Measurements from ENCODE around the gene SULT4A1.

SULT4A1 gene

DNA sequence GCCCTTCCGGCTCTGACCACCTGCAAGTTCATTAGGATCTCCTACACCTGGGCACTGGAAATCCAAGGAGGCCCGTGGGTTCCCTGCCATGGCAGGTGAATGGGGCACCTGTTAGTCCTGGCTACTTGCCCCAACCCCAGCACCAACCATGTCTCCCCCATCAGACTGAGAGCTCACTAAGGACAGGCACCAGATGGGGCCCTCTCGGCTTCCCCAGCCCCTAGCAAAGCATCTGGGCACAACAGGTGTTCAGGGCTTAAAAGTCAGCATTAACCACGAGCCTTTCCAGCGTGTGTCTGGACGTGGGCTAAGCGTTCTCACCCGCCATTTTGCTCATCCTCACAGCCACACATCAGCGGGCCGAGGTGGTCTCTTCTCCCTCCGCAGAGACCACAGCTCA, 2.2 kb downstream of the SULT4A1 start:
- FAIRE-seq = no peak

GRCh38 chr22:43859621-43860020, 2.7 kb downstream of the SULT4A1 start:
- no peak for FAIRE-seq

DNA sequence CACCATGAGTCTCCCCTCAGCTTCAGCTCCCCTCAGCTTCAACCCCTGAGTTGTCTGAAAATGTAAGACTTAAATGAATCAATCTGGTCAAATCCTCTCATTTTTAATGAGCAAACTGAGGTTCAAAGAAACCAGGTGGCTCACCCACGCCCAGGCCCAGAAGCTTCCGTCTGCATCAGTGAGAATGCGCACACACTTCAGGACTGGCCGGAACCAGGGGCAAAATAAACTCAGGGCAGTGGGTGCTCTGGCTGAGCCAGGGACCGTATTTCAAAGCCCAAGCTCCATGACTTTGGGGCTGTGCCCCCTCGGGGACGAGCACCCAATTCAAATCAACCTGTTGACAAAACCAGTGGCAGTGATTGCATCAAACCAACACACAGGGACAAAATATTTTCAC, 3.1 kb downstream of the SULT4A1 start:
- FAIRE-seq = no peak

GRCh38 chr22:43858156-43858895, 4.0 kb downstream of the SULT4A1 start:
- no peak for FAIRE-seq

DNA sequence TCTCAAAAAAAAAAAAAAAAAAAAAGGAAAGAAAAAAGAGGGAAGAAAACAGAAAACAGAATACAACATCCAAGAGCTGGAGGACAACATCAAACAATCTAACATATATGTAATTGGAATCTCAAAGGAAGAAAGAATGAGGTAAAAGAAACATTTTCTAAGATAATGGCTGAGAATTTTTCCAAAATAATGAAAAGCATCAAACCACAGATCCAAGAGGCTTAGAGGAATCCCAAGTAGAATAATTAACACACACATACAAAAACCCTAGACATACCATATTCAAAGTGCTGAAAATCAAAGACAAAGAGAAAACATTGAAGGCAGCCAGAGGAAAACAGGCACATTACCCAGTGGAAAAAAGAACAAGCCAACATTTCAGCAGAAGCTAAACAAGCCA, 4.9 kb downstream of the SULT4A1 start:
- FAIRE-seq = no peak

- no peak for FAIRE-seq
These were observed 6.9 kb downstream of the SULT4A1 start for GRCh38 chr22:43855431-43855830.

- no peak for FAIRE-seq
These were observed 7.5 kb downstream of the SULT4A1 start for GRCh38 chr22:43854786-43855271.

DNA sequence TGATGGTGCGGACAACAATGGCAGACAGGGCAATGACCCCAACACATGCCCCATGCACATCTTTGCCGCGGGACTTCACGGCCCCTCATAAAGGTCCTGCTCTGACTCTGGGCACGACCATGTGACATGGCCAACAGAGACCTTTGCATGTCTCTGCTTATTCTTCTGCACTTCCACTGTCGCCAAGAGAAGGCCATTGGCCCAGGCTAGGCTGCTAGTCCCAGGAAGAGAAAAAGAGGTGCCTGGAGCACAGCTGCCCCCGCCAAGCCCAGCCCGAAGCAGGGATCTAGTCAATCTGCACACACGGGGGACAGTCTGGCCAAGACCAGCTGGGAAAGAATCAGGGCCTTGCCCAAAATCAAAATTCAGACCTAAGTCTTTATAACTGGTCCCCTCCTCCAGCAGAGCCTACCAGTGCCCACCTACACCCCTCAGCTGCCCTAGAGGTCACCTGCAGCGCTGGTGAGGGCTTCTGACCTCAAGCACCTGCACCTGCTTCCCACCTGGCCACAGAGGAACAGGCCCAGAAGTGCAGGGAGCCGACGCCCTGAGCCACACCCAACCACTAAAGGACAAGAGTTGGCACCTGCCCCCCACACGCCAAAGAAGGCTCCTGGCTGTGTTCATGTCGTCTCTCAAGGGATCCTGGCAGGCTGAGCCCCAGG, 8.1 kb downstream of the SULT4A1 start:
- no peak for FAIRE-seq

DNA sequence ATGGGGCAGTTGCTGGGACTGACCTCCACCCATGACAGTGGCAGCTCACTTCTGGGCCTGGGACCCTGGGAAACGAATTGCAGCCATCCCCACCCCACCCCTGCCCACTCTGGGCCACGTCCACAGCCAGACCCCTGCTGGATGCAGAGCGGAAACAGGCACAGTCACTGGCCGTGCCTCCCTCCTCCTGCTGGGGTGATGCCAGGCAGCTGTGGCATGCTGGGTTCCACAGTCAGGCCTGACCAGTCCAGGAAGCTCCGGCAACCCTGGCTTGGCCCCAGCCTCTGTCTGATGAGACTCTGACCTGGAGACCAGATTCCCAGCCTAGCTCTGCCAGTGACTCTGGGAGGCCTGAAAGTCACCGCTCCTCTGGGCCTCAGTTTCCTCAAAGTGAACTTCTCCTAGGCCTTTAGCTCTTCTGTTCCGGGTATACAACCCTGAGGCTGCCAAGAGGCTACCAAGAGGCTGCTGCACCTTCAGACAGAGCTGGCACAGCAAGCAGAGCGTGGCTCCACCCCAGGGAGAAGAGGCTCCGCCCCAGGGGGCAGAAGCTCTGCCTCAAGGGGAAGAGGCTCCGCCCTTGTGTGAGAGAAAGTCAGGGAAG, 8.9 kb downstream of the SULT4A1 start:
- FAIRE-seq = no peak

DNA sequence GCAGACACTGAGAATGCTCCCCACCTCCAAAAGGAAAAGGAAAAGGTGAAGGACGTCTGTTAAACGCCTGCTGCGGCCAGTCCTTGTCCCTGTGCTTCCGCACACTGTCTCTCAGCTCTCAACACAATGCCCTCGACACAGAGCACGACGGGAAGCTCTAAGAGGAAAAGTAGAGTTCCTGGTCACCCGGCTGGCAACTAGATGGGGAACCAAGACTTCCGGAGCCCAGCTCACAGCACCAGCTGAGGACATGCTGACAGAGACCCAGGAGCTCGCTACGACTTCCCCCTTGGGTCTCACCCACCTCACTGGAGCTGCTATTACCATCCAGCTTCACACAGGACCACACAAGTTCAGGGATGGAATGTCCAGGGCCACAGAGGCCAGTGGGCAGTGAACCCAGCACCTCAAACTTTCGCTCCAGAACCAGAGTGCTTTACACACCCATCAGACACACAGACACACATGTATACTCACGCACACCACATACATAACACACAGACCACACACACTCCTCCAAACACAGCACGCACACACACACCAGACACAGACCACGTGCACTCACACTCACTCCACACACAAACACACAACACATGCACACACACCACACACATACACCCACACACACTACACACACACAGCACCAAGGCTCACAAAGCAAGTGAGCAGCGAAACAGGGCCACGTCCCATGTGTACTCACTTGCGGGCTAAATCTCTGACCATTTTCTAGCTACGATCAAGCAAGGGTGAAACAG, 9.6 kb downstream of the SULT4A1 start:
- no peak for FAIRE-seq

DNA sequence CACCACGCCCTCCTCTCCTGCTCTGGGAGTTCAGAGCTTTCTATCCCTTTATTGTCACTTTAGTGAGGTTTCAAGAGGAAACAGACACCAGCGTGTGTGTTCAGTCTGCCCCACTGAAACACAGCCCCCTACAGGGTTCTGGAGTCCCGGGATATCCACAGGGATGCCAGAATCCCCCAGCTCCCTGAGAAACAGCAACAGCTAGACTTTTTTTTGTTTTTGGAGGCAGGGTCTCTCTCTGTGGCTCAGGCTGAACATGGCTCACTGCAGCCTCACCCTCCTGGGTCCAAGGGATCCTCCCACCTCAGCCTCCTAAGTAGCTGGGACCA, 10.4 kb downstream of the SULT4A1 start:
- FAIRE-seq = no peak

GRCh38 chr22:43851058-43851978, 11.0 kb downstream of the SULT4A1 start:
- FAIRE-seq = no peak

- no peak for FAIRE-seq
These were observed 11.8 kb downstream of the SULT4A1 start for GRCh38 chr22:43850529-43850928.

DNA sequence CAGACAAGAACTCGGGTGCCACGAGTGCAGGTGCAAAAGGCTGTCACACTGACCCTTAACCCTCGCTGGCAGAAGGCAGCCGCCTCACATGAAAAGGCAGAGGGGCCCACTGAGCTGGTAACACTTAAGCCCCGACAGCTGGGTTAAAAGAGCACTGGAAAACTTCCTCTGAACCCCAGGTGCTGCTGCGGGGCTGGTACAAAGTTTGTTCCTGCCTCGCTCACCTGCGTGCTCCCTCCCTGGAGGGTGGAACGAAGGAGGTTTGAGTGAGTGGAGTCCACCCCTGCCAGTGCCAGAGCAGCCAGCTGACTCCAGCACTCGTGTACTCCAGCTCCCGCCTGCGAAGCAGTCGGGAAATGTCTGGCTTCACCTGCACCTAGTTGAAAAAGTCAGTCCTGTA, 12.6 kb downstream of the SULT4A1 start:
- no peak for FAIRE-seq

GRCh38 chr22:43848366-43849171, 13.7 kb downstream of the SULT4A1 start:
- no peak for FAIRE-seq

DNA sequence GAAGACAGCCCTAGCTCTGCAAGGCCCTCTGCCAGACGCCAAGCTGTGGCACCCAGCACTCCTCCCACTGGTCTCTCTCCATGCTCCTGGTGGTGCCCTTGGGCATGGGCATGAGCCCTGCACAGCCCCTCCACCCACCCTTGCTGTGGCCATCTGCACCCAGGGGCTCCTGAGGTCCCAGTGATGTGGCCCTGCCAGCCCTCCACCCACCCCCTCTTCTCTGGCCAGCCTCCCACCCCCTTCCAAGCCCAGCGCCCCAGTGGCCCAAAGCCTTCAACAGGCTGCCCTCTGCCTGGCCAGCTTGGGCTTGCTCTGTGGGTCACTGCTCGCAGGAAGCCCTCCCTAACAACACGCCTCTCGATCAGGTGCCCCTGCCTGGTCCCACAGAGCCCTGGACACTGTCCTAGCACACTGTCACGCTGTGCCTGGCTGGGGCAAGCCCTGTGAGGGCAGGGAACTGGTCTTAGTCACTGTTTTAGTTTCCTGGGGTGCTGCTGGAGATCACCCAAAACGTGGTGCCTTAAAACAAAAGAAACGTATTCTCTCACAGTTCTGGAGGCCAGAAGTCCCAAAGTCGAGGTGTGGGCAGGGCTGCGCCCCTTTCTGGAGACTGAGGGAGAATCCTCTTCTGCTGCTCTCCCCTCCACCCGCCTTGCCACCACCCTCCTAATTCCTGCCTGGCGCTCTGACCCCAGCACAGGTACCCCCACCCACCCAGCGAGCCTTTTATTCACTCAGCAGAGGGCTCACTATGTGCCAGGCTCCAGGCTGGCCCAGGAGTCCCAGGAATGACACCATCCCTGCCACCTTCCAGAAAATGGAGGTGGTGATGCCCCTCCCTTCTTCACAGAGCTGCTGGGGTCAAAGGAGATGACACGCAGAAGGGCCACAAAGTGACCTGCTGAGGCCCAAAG, 14.7 kb downstream of the SULT4A1 start:
- no peak for FAIRE-seq

DNA sequence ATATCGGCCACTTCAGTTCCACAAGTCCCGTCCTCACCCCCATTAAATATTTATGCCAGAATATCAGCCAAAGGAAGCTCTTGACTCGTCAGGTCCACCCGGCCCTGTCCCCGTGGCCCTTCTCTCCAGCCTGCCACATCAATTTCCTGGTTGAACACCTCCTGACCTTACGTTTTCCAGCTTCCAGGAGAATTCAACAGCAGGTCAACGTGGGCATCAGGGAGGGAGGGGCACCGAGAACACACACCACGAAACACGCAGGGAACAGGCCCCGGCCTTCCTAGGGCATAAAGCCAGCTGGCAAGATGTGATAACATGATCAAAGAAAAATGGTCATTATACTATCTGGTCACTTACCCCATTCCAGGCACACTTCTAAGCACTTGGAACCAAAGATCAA, 15.3 kb downstream of the SULT4A1 start:
- FAIRE-seq = no peak

DNA sequence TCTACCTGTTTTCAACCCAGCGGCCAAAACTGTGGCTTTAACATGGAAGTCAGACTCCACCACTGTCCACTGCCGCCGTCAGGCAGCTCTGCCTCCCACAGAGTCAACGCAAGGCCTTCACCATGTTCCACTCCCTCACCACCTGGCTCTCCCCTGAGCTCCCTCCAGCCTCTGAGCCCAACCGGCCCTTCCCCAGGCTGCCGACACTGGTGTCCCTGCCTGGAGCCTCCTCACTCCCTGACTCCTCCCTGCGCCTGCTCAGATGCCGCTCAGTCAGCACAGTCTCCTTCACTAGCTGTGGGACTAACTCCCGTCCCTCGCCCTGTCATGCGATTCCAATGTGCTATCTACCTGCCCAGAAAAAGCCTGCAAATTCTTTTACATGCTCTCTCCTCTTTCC, 16.3 kb downstream of the SULT4A1 start:
- no peak for FAIRE-seq

DNA sequence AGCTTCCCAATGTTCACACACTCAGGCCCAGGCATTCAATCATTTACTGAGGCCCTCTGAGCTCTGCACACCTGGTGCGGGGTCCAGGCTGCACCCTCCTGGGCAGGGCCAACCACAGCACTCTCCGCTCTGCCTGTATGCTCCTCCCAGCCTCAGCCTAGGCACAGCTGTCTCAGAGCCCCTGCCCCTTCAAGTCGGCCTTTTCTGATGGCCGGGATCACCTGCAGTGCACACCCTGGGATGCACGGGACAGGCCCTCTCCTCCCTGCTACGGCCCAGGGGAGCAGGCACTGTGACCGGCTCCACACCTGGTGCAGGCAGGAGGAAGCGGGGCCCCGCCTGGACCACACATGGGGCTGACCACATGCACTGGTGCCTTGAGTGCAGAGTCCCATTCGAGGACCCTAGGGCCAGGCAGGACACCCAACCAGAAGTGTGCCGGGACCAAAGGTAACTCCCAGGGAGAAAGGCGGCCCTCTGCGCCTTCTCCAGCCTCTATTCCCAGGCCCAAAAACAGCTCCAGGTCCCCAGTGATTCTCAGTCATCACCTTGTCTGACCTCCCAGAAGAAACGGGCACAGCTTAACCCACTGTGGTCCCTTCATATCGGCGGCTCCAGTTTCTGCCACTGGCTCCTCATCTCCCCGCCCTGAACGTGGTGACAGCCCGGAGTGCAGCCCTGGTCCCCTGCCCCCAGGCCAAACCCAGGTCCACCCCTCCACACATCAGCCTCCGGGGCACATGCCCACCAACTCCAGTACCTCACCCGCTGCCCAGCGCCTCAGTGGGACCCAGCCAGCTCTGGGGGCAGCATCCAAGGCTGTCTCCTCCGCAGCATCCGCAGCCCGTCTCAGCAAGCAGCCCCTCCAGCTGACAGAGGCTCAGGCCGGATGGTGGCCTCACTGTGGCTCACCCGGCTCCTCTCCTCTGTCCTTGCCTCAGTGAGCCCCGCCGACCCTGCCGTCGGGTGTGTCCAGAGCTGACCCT, 17.5 kb downstream of the SULT4A1 start:
- no peak for FAIRE-seq
